HEK293 (cell line): ENCODE measurements around the gene RCAN2.

ENCODE experiments used
- CTCF ChIA-PET: fragments of 350-600 bp; formaldehyde crosslinking; extraction: SDS; loops from one replicate; lab custom pipeline; 2021; ENCODE audit warnings: antibody characterized with exemption; lab: Yijun Ruan, JAX
- POLR2A ChIA-PET: fragments of 300-600 bp; formaldehyde crosslinking; extraction: SDS; loops from one replicate; lab custom pipeline; 2020; ENCODE audit warnings: antibody characterized with exemption, inconsistent platforms; lab: Yijun Ruan, JAX
- H3K27ac ChIP-seq: fragments of 200-500 bp; sonication (Bioruptor generic); 2 replicates; pipeline ENCODE4 v1.5.1; 2014; ENCODE audit warnings: low read depth, low read length, control low read depth, inconsistent platforms; ENCODE audit errors: extremely low read depth
- H3K36me3 ChIP-seq, 2 experiments: fragments of 200-500 bp in 1 of 2; sonication (Bioruptor generic) in 1 of 2; 1 replicate in 1 of 2; 2 replicates in 1 of 2; pipeline ENCODE4 v1.5.1; 2014 to 2017; ENCODE audit warnings: inconsistent platforms in 2 of 2, low read length in 2 of 2; ENCODE audit not compliant: control insufficient read depth in 2 of 2, insufficient read depth in 1 of 2
- H3K4me1 ChIP-seq: fragments of 200-500 bp; sonication (Bioruptor generic); 2 replicates; pipeline ENCODE4 v1.5.1; 2014; ENCODE audit warnings: mild to moderate bottlenecking, low read length, inconsistent platforms; ENCODE audit not compliant: control insufficient read depth, insufficient read depth
- H3K4me3 ChIP-seq: 2 replicates; pipeline ENCODE4 v1.5.1; 2011; ENCODE audit warnings: low read depth, mild to moderate bottlenecking, control low read depth, low read length, moderate library complexity
- H3K9me3 ChIP-seq: fragments of 200-500 bp; sonication (Bioruptor generic); 2 replicates; pipeline ENCODE4 v1.5.1; 2014; ENCODE audit warnings: low read depth, low read length, inconsistent platforms; ENCODE audit not compliant: control insufficient read depth, insufficient read depth
- KLF1 ChIP-seq: fragments of 450-650 bp; formaldehyde crosslinking; IDR thresholded peaks from 2 replicates; pipeline ENCODE4 v1.5.1; 2016; ENCODE audit warnings: missing biosample characterization, missing genetic modification characterization
- OVOL3 ChIP-seq: fragments of 450-650 bp; formaldehyde crosslinking; IDR thresholded peaks from 2 replicates; pipeline ENCODE4 v1.5.1; 2016; ENCODE audit warnings: missing biosample characterization, missing genetic modification characterization
- PBX3 ChIP-seq: sonication (generic); formaldehyde crosslinking; IDR thresholded peaks from 2 replicates; pipeline ENCODE4 v1.8.1; 2022; ENCODE audit warnings: mild to moderate bottlenecking, moderate library complexity, missing genetic modification reagents
- SCRT2 ChIP-seq: fragments of 450-650 bp; formaldehyde crosslinking; IDR thresholded peaks from 2 replicates; pipeline ENCODE4 v1.5.1; 2016; ENCODE audit warnings: missing biosample characterization, missing genetic modification characterization
- ZBTB1 ChIP-seq: fragments of 450-650 bp; formaldehyde crosslinking; IDR thresholded peaks from 2 replicates; pipeline ENCODE4 v1.5.1; 2016; ENCODE audit warnings: missing biosample characterization, missing genetic modification characterization
- ZBTB10 ChIP-seq: fragments of 450-650 bp; formaldehyde crosslinking; IDR thresholded peaks from 2 replicates; pipeline ENCODE4 v1.5.1; 2016; ENCODE audit warnings: missing biosample characterization, missing genetic modification characterization
- ZBTB44 ChIP-seq: fragments of 450-650 bp; IDR thresholded peaks from 2 replicates; pipeline ENCODE4 v1.5.1; 2018; ENCODE audit warnings: missing biosample characterization, mild to moderate bottlenecking, missing genetic modification characterization
- ZBTB49 ChIP-seq: fragments of 450-650 bp; formaldehyde crosslinking; IDR thresholded peaks from 2 replicates; pipeline ENCODE4 v1.5.1; 2016; ENCODE audit warnings: missing biosample characterization, missing genetic modification characterization, low read depth
- ZFP69B ChIP-seq: fragments of 450-650 bp; formaldehyde crosslinking; IDR thresholded peaks from 2 replicates; pipeline ENCODE4 v1.5.1; 2016; ENCODE audit warnings: missing biosample characterization, missing genetic modification characterization
- ZNF138 ChIP-seq: fragments of 450-650 bp; formaldehyde crosslinking; IDR thresholded peaks from 2 replicates; pipeline ENCODE4 v1.5.1; 2016; ENCODE audit warnings: missing biosample characterization, missing genetic modification characterization, borderline replicate concordance
- ZNF16 ChIP-seq: fragments of 450-650 bp; formaldehyde crosslinking; IDR thresholded peaks from 2 replicates; pipeline ENCODE4 v1.5.1; 2016; ENCODE audit warnings: low read depth, missing biosample characterization, missing genetic modification characterization
- ZNF184 ChIP-seq: fragments of 450-650 bp; IDR thresholded peaks from 2 replicates; pipeline ENCODE4 v1.5.1; 2018; ENCODE audit warnings: missing biosample characterization, mild to moderate bottlenecking, missing genetic modification characterization
- ZNF223 ChIP-seq: fragments of 450-650 bp; formaldehyde crosslinking; IDR thresholded peaks from 2 replicates; pipeline ENCODE4 v1.5.1; 2016; ENCODE audit warnings: missing biosample characterization, missing genetic modification characterization
- ZNF26 ChIP-seq: fragments of 450-650 bp; formaldehyde crosslinking; IDR thresholded peaks from 2 replicates; pipeline ENCODE4 v1.5.1; 2016; ENCODE audit warnings: missing biosample characterization, missing genetic modification characterization
- ZNF280D ChIP-seq: fragments of 450-650 bp; formaldehyde crosslinking; IDR thresholded peaks from 2 replicates; pipeline ENCODE4 v1.5.1; 2016; ENCODE audit warnings: missing biosample characterization, missing genetic modification characterization
- ZNF350 ChIP-seq: fragments of 450-650 bp; formaldehyde crosslinking; IDR thresholded peaks from 2 replicates; pipeline ENCODE4 v1.5.0; 2017; ENCODE audit warnings: missing biosample characterization, mild to moderate bottlenecking, missing genetic modification characterization
- ZNF366 ChIP-seq: fragments of 450-650 bp; formaldehyde crosslinking; conservative IDR thresholded peaks from 2 replicates; pipeline ENCODE4 v1.5.1; 2016; ENCODE audit warnings: missing biosample characterization, missing genetic modification characterization
- ZNF426 ChIP-seq: fragments of 450-650 bp; formaldehyde crosslinking; IDR thresholded peaks from 2 replicates; pipeline ENCODE4 v1.5.1; 2017; ENCODE audit warnings: missing biosample characterization, missing genetic modification characterization, mild to moderate bottlenecking, inconsistent platforms, moderate library complexity
- ZNF560 ChIP-seq: fragments of 450-650 bp; formaldehyde crosslinking; IDR thresholded peaks from 2 replicates; pipeline ENCODE4 v1.5.1; 2017; ENCODE audit warnings: missing biosample characterization, missing genetic modification characterization, borderline replicate concordance
- ZNF658 ChIP-seq: fragments of 450-650 bp; formaldehyde crosslinking; IDR thresholded peaks from 2 replicates; pipeline ENCODE4; 2016; ENCODE audit warnings: missing biosample characterization, missing genetic modification characterization
- ZNF660 ChIP-seq: fragments of 450-650 bp; IDR thresholded peaks from 2 replicates; pipeline ENCODE4 v1.5.1; 2018; ENCODE audit warnings: missing biosample characterization, mild to moderate bottlenecking, missing genetic modification characterization
- ZNF707 ChIP-seq: fragments of 450-650 bp; formaldehyde crosslinking; IDR thresholded peaks from 2 replicates; pipeline ENCODE4 v1.5.1; 2016; ENCODE audit warnings: missing biosample characterization, missing genetic modification characterization
- ZNF747 ChIP-seq: fragments of 450-650 bp; formaldehyde crosslinking; IDR thresholded peaks from 2 replicates; pipeline ENCODE4 v1.5.1; 2016; ENCODE audit warnings: missing biosample characterization, missing genetic modification characterization
- ZNF791 ChIP-seq: fragments of 450-650 bp; formaldehyde crosslinking; IDR thresholded peaks from 2 replicates; pipeline ENCODE4 v1.5.1; 2016; ENCODE audit warnings: missing biosample characterization, missing genetic modification characterization

The RCAN2 gene

GRCh38 chr6:46184114-46184513 is 307.1 kb downstream of the RCAN2 start:
- H3K4me1 ChIP-seq: peaks cover 26% of the 10 kb centered on the region
- no peaks in the 10 kb centered on the region for H3K9me3 ChIP-seq
- ChIA-PET POLR2A (interaction anchor here (1.5 kb wide), 1 partner anchor 13 kb away, joined by 7 read pairs; the partner anchor contains the start of gene ENPP5), CTCF (interaction anchor here (0.7 to 1.7 kb wide), 6 partner anchors 38 to 726 kb away, joined by 3 to 6 read pairs (median 3); no protein-coding TSS in a partner anchor)
- TF ChIP-seq SCRT2 (tag by site-specific recombination) (no peak), ZNF560 (tag by site-specific recombination) (no peak), ZNF747 (tag by site-specific recombination) (no peak), ZNF707 (tag by site-specific recombination) (no peak), ZBTB1 (tag by site-specific recombination) (no peak), ZNF223 (no peak), ZNF16 (no peak), ZNF280D (tag by site-specific recombination) (no peak), KLF1 (tag by site-specific recombination) (no peak), ZNF660 (tag by site-specific recombination) (no peak), PBX3 (CRISPR knock-in tag) (no peak), ZNF366 (tag by site-specific recombination) (no peak), OVOL3 (tag by site-specific recombination) (no peak), ZNF138 (no peak), ZNF350 (tag by site-specific recombination) (no peak)
- H3K4me3 ChIP-seq: no peak overlapping the region
- no peak overlapping the region for H3K27ac ChIP-seq
- H3K36me3 ChIP-seq: no peaks in the 10 kb centered on the region

- Histone ChIP-seq H3K4me1 (no peaks in the 10 kb centered on the region), H3K36me3 (no peaks in the 10 kb centered on the region), H3K9me3 (no peaks in the 10 kb centered on the region), H3K4me3 (no peak overlapping the region), H3K27ac (no peak overlapping the region)
- CTCF ChIA-PET: interaction anchor here (0.7 to 1.2 kb wide), 2 partner anchors 85 to 132 kb away, joined by 3 to 4 read pairs; no protein-coding TSS in a partner anchor
- POLR2A ChIA-PET: no interaction called here
- TF ChIP-seq ZBTB49 (tag by site-specific recombination): no peak
- TF ChIP-seq ZBTB44 (tag by site-specific recombination): no peak
- no peak for TF ChIP-seq ZNF426 (tag by site-specific recombination)
- TF ChIP-seq ZNF658: no peak
- no peak for TF ChIP-seq ZBTB10 (tag by site-specific recombination)
- no peak for TF ChIP-seq ZNF26 (tag by site-specific recombination)
- no peak for TF ChIP-seq ZNF791 (tag by site-specific recombination)
- TF ChIP-seq ZNF184: no peak
- TF ChIP-seq ZFP69B: no peak
Observed at GRCh38 chr6:46175976-46176375, 315.3 kb downstream of the RCAN2 start.
